ENCODE results near the gene TBC1D17. TPM values are rescaled to one million over a fixed set of nuclear protein-coding genes. Genes with fewer than 3 reads are reported as not detected.

Gene TBC1D17
- total RNA-seq, 2 experiments from 2014 or later, result 32.5 to 34.7 TPM

GRCh38 chr19:49857838-49858087, 19.7 kb upstream of the TBC1D17 start:
- CTCF ChIA-PET, result interaction anchor here (0.8 to 1.5 kb wide), 2 partner anchors 11 to 12 kb away, joined by 3 to 4 read pairs; no protein-coding TSS in a partner anchor

GRCh38 chr19:49858088-49858985, 19.2 kb upstream of the TBC1D17 start:
- Mint-ChIP-seq H3K27me3 (no peaks in the 10 kb centered on the region), H3K4me3 (no peak overlapping the region), H3K36me3 (peaks cover 32% of the 10 kb centered on the region), H3K27ac (no peak overlapping the region), H3K4me1 (ENCODE audit: low read depth) (peaks cover 7% of the 10 kb centered on the region), H3K9me3 (no peaks in the 10 kb centered on the region)
- ChIA-PET CTCF (interaction anchor here (0.8 to 1.5 kb wide), 2 partner anchors 10 to 11 kb away, joined by 3 to 4 read pairs; no protein-coding TSS in a partner anchor), POLR2A (interaction anchor here (1.0 to 1.8 kb wide), 3 partner anchors 11 to 19 kb away, joined by 3 to 4 read pairs (median 4); partner anchors contain the start of genes AKT1S1 and TBC1D17)
- DNase-seq, result no peak
- intact Hi-C loops (cut with micrococcal nuclease), result no loop called here

More at GRCh38 chr19:49857838-49858087, 19.7 kb upstream of the TBC1D17 start:
- no peaks in the 10 kb centered on the region for H3K9me3 Mint-ChIP-seq
- peaks cover 29% of the 10 kb centered on the region for H3K36me3 Mint-ChIP-seq
- H3K4me1 Mint-ChIP-seq (ENCODE audit: low read depth), result peaks cover 7% of the 10 kb centered on the region
- no peaks in the 10 kb centered on the region for H3K27me3 Mint-ChIP-seq
- DNase-seq, result no peak
- H3K27ac Mint-ChIP-seq, result no peak overlapping the region
- intact Hi-C loops (cut with micrococcal nuclease), result no loop called here
- POLR2A ChIA-PET, result interaction anchor here (1.0 to 1.3 kb wide), 2 partner anchors 18 to 20 kb away, joined by 3 to 4 read pairs; partner anchors contain the start of genes AKT1S1 and TBC1D17
- H3K4me3 Mint-ChIP-seq, result no peak overlapping the region

- ChIA-PET CTCF (no interaction called here), POLR2A (interaction anchor here (1.8 kb wide), 1 partner anchor 10 kb away, joined by 4 read pairs; no protein-coding TSS in a partner anchor)
- no peaks in the 10 kb centered on the region for H3K9me3 Mint-ChIP-seq
- no peak overlapping the region for H3K4me3 Mint-ChIP-seq
- H3K36me3 Mint-ChIP-seq, result peaks cover 44% of the 10 kb centered on the region
- peaks cover 6% of the 10 kb centered on the region for H3K4me1 Mint-ChIP-seq (ENCODE audit: low read depth)
- intact Hi-C loops (cut with micrococcal nuclease), result no loop called here
- no peaks in the 10 kb centered on the region for H3K27me3 Mint-ChIP-seq
- peak overlapping the region; percentile 23 for H3K27ac Mint-ChIP-seq
- DNase-seq, result no peak
Measured at GRCh38 chr19:49859682-49860335, 17.7 kb upstream of the TBC1D17 start.

- Mint-ChIP-seq H3K36me3 (peaks cover 46% of the 10 kb centered on the region), H3K27ac (no peak overlapping the region), H3K4me3 (no peak overlapping the region), H3K27me3 (no peaks in the 10 kb centered on the region), H3K4me1 (ENCODE audit: low read depth) (peaks cover 12% of the 10 kb centered on the region), H3K9me3 (no peaks in the 10 kb centered on the region)
- POLR2A ChIA-PET, result no interaction called here
- no peak for DNase-seq
- CTCF ChIA-PET, result no interaction called here
- intact Hi-C loops (cut with micrococcal nuclease), result no loop called here
Measured at GRCh38 chr19:49860336-49861102, 17.0 kb upstream of the TBC1D17 start.

- POLR2A ChIA-PET, result no interaction called here
- no peak overlapping the region for H3K4me3 Mint-ChIP-seq
- DNase-seq, result no peak
Measured at GRCh38 chr19:49861107-49861506, 16.4 kb upstream of the TBC1D17 start.

GRCh38 chr19:49861541-49862378, 15.7 kb upstream of the TBC1D17 start:
- intact Hi-C loops (cut with micrococcal nuclease), result no loop called here

More at GRCh38 chr19:49861107-49861506, 16.4 kb upstream of the TBC1D17 start:
- peaks cover 47% of the 10 kb centered on the region for H3K36me3 Mint-ChIP-seq
- intact Hi-C loops (cut with micrococcal nuclease), result no loop called here
- CTCF ChIA-PET, result no interaction called here
- peaks cover 18% of the 10 kb centered on the region for H3K4me1 Mint-ChIP-seq (ENCODE audit: low read depth)
- no peaks in the 10 kb centered on the region for H3K9me3 Mint-ChIP-seq
- no peaks in the 10 kb centered on the region for H3K27me3 Mint-ChIP-seq
- H3K27ac Mint-ChIP-seq, result no peak overlapping the region

GRCh38 chr19:49862391-49863253, 14.9 kb upstream of the TBC1D17 start:
- POLR2A ChIA-PET, result interaction anchor here (1.1 kb wide), 1 partner anchor 9 kb away, joined by 3 read pairs; no protein-coding TSS in a partner anchor
- H3K36me3 Mint-ChIP-seq, result peaks cover 54% of the 10 kb centered on the region
- H3K4me3 Mint-ChIP-seq, result no peak overlapping the region
- H3K4me1 Mint-ChIP-seq (ENCODE audit: low read depth), result peaks cover 28% of the 10 kb centered on the region
- H3K9me3 Mint-ChIP-seq, result no peaks in the 10 kb centered on the region
- intact Hi-C loops (cut with micrococcal nuclease), result no loop called here
- DNase-seq, result peak; percentile 38
- H3K27ac Mint-ChIP-seq, result no peak overlapping the region
- CTCF ChIA-PET, result interaction anchor here (1.4 kb wide), 1 partner anchor 53 kb away, joined by 4 read pairs; no protein-coding TSS in a partner anchor
- no peaks in the 10 kb centered on the region for H3K27me3 Mint-ChIP-seq

More at GRCh38 chr19:49861541-49862378, 15.7 kb upstream of the TBC1D17 start:
- Mint-ChIP-seq H3K27me3 (no peaks in the 10 kb centered on the region), H3K4me1 (ENCODE audit: low read depth) (peaks cover 25% of the 10 kb centered on the region), H3K9me3 (no peaks in the 10 kb centered on the region), H3K36me3 (peaks cover 53% of the 10 kb centered on the region), H3K4me3 (no peak overlapping the region), H3K27ac (no peak overlapping the region)
- CTCF ChIA-PET, result no interaction called here
- POLR2A ChIA-PET, result no interaction called here
- no peak for DNase-seq

- no peaks in the 10 kb centered on the region for H3K9me3 Mint-ChIP-seq
- H3K4me3 Mint-ChIP-seq, result no peak overlapping the region
- H3K27ac Mint-ChIP-seq, result no peak overlapping the region
- H3K4me1 Mint-ChIP-seq (ENCODE audit: low read depth), result peaks cover 35% of the 10 kb centered on the region
- intact Hi-C loops (cut with micrococcal nuclease), result no loop called here
- peaks cover 50% of the 10 kb centered on the region for H3K36me3 Mint-ChIP-seq
- CTCF ChIA-PET, result interaction anchor here (1.1 to 1.4 kb wide), 2 partner anchors 13 to 54 kb away, joined by 3 to 4 read pairs; partner anchors contain the start of gene PTOV1
- DNase-seq, result no peak
- POLR2A ChIA-PET, result interaction anchor here (1.1 kb wide), 1 partner anchor 10 kb away, joined by 3 read pairs; no protein-coding TSS in a partner anchor
- no peaks in the 10 kb centered on the region for H3K27me3 Mint-ChIP-seq
Measured at GRCh38 chr19:49863254-49863934, 14.1 kb upstream of the TBC1D17 start.

- no peaks in the 10 kb centered on the region for H3K27me3 Mint-ChIP-seq
Measured at GRCh38 chr19:49863935-49864320, 13.6 kb upstream of the TBC1D17 start.

GRCh38 chr19:49864890-49865289, 12.6 kb upstream of the TBC1D17 start:
- ChIA-PET CTCF (interaction anchor here (0.7 to 1.1 kb wide), 2 partner anchors 11 to 119 kb away, joined by 3 read pairs; no protein-coding TSS in a partner anchor), POLR2A (interaction anchor here (1.0 kb wide), 1 partner anchor 12 kb away, joined by 6 read pairs; the partner anchor contains the start of genes AKT1S1 and TBC1D17)
- intact Hi-C loops (cut with micrococcal nuclease), result loop anchor here (5.0 kb wide), 2 partner anchors 48 to 273 kb away; partner anchors contain the start of genes MED25 and PRR12
- no peaks in the 10 kb centered on the region for H3K9me3 Mint-ChIP-seq
- no peak overlapping the region for H3K27ac Mint-ChIP-seq
- peaks cover 45% of the 10 kb centered on the region for H3K36me3 Mint-ChIP-seq
- DNase-seq, result no peak
- no peak overlapping the region for H3K4me3 Mint-ChIP-seq
- no peaks in the 10 kb centered on the region for H3K27me3 Mint-ChIP-seq
- H3K4me1 Mint-ChIP-seq (ENCODE audit: low read depth), result peaks cover 40% of the 10 kb centered on the region

More at GRCh38 chr19:49863935-49864320, 13.6 kb upstream of the TBC1D17 start:
- Mint-ChIP-seq H3K4me3 (no peak overlapping the region), H3K9me3 (no peaks in the 10 kb centered on the region), H3K36me3 (peaks cover 48% of the 10 kb centered on the region), H3K4me1 (ENCODE audit: low read depth) (peaks cover 40% of the 10 kb centered on the region), H3K27ac (no peak overlapping the region)
- POLR2A ChIA-PET, result interaction anchor here (1.1 kb wide), 1 partner anchor 10 kb away, joined by 3 read pairs; no protein-coding TSS in a partner anchor
- CTCF ChIA-PET, result interaction anchor here (1.1 kb wide), 1 partner anchor 13 kb away, joined by 3 read pairs; the partner anchor contains the start of gene PTOV1
- intact Hi-C loops (cut with micrococcal nuclease), result no loop called here
- DNase-seq, result no peak

Measured in activated CD4-positive, alpha-beta memory T cell treated with anti-CD3 and anti-CD28 coated beads for 36 hours (primary cell).